GM12878 (cell line): ENCODE measurements around the gene GBA2. TPM values are rescaled to one million over a fixed set of nuclear protein-coding genes. Genes with fewer than 3 reads are reported as not detected.

Source experiments
- ATAC-seq: fragments of 200-7000 bp; cut with Tn5 transposase; 3 replicates; pipeline ENCODE4 v1.9.1; 2020; ENCODE audit warnings: mild to moderate bottlenecking, moderate library complexity
- BruUV-seq: library from RNA; stranded (reverse); fragments of 400-500 nt; replicated peaks from 2 replicates; lab custom pipeline; 2021; lab: Mats Ljungman, UMichigan
- CTCF ChIA-PET: fragments of 300-600 bp; sonication (Branson Sonifier 250); formaldehyde crosslinking; extraction: SDS; loops from one replicate; lab custom pipeline; 2021; ENCODE audit warnings: inconsistent platforms; lab: Yijun Ruan, JAX
- POLR2A ChIA-PET: fragments of 350-600 bp; formaldehyde crosslinking; extraction: SDS; loops from one replicate; lab custom pipeline; 2021; ENCODE audit warnings: inconsistent platforms; lab: Charles Lee
- RAD21 ChIA-PET: fragments of 300-600 bp; sonication (Branson Sonifier 250); formaldehyde crosslinking; loops from one replicate; lab custom pipeline; 2023; ENCODE audit warnings: antibody characterized with exemption; ENCODE audit not compliant: unreplicated experiment; lab: Charles Lee
- SMC1A ChIA-PET: fragments of 300-600 bp; sonication (Branson Sonifier 250); formaldehyde crosslinking; loops from one replicate; lab custom pipeline; 2023; ENCODE audit not compliant: unreplicated experiment, uncharacterized antibody; lab: Charles Lee
- DNase-seq: peaks from one replicate; pipeline ENCODE4 v3.0.0-alpha.2; 2011; ENCODE audit warnings: low read depth, low spot score
- FAIRE-seq: peaks from 3 replicates; lab custom pipeline; 2011; peaks lifted over from hg19 to GRCh38; lab: Jason Lieb, UNC
- H2AFZ ChIP-seq: 2 replicates; pipeline ENCODE4 v1.6.0; 2011; ENCODE audit warnings: low read depth, low read length, control low read depth; ENCODE audit not compliant: control insufficient read depth
- H3K27ac ChIP-seq: 2 replicates; pipeline ENCODE4 v1.5.1; 2011; ENCODE audit warnings: control low read depth; ENCODE audit not compliant: control insufficient read depth, insufficient read depth
- H3K27me3 ChIP-seq, 2 experiments: replicated peaks in 1 of 2; 2 replicates each; pipeline versions ENCODE4 v1.6.0 to v1.6.1; 2011; ENCODE audit warnings: low read length in 1 of 2; ENCODE audit not compliant: control insufficient read depth in 2 of 2, insufficient read depth in 2 of 2
- H3K36me3 ChIP-seq, 2 experiments: 2 replicates each; pipeline ENCODE4 v1.5.1; 2011; ENCODE audit warnings: low read length in 1 of 2; ENCODE audit not compliant: control insufficient read depth in 2 of 2, insufficient read depth in 2 of 2
- H3K4me1 ChIP-seq: 2 replicates; pipeline ENCODE4 v1.6.1; 2011; ENCODE audit warnings: mild to moderate bottlenecking, low read length, moderate library complexity, mixed read lengths; ENCODE audit not compliant: control insufficient read depth, insufficient read depth
- H3K4me2 ChIP-seq: 2 replicates; pipeline ENCODE4 v1.6.0; 2011; ENCODE audit warnings: control low read depth; ENCODE audit not compliant: control insufficient read depth, insufficient read depth
- H3K4me3 ChIP-seq: fragments of 200-600 bp; sonication (generic); 2 replicates; pipeline ENCODE4 v1.5.1; 2016
- H3K79me2 ChIP-seq: 2 replicates; pipeline ENCODE4 v1.6.0; 2011; ENCODE audit warnings: low read length; ENCODE audit not compliant: control insufficient read depth, insufficient read depth
- H3K9ac ChIP-seq: 2 replicates; pipeline ENCODE4 v1.8.0; 2011; ENCODE audit warnings: low read length, control low read depth, mixed read lengths; ENCODE audit not compliant: control insufficient read depth, insufficient read depth
- H3K9me3 ChIP-seq: replicated peaks from 3 replicates; pipeline ENCODE4 v1.5.1; 2011; ENCODE audit warnings: mild to moderate bottlenecking, low read length; ENCODE audit not compliant: control insufficient read depth, insufficient read depth
- H4K20me1 ChIP-seq: 2 replicates; pipeline ENCODE4 v1.6.0; 2011; ENCODE audit not compliant: control insufficient read depth, insufficient read depth
- BACH1 ChIP-seq: fragments of 450-650 bp; IDR thresholded peaks from 2 replicates; pipeline ENCODE4 v1.6.1; 2017; ENCODE audit warnings: mild to moderate bottlenecking, borderline replicate concordance
- BMI1 ChIP-seq: fragments of 450-650 bp; IDR thresholded peaks from 2 replicates; pipeline ENCODE4 v1.6.1; 2016; ENCODE audit warnings: mild to moderate bottlenecking, moderate library complexity, borderline replicate concordance
- EED ChIP-seq: sonication (generic); IDR thresholded peaks from 2 replicates; pipeline ENCODE4 v1.6.1; 2016; ENCODE audit warnings: antibody characterized with exemption, low read depth
- ESRRA ChIP-seq: IDR thresholded peaks from 2 replicates; pipeline ENCODE4 v1.6.1; 2012; ENCODE audit warnings: mild to moderate bottlenecking, low read length, improper control_type of control experiment
- HCFC1 ChIP-seq: fragments of 150-350 bp; IDR thresholded peaks from 2 replicates; pipeline ENCODE4 v1.6.1; 2014; ENCODE audit warnings: low read length
- IKZF1 ChIP-seq: fragments of 450-650 bp; conservative IDR thresholded peaks from 2 replicates; pipeline ENCODE4 v1.6.1; 2017; ENCODE audit warnings: antibody characterized with exemption, mild to moderate bottlenecking
- IKZF2 ChIP-seq, 2 experiments: fragments of 450-650 bp; IDR thresholded peaks; 2 replicates each; pipeline ENCODE4 v1.6.1; 2017; ENCODE audit warnings: mild to moderate bottlenecking in 2 of 2, moderate library complexity in 2 of 2
- JUND ChIP-seq: IDR thresholded peaks from 2 replicates; pipeline ENCODE4 v1.6.1; 2012; ENCODE audit warnings: low read depth, mild to moderate bottlenecking, low read length, improper control_type of control experiment, moderate library complexity
- MAX ChIP-seq: IDR thresholded peaks from 2 replicates; pipeline ENCODE4 v1.6.1; 2012; ENCODE audit warnings: low read depth, low read length, improper control_type of control experiment
- MYC ChIP-seq: IDR thresholded peaks from 2 replicates; pipeline ENCODE4 v1.6.1; 2011; ENCODE audit warnings: mild to moderate bottlenecking, low read length, moderate library complexity, inconsistent platforms; ENCODE audit not compliant: insufficient read depth, insufficient replicate concordance, insufficient read length, severe bottlenecking
- NFXL1 ChIP-seq: fragments of 450-650 bp; IDR thresholded peaks from 2 replicates; pipeline ENCODE4 v1.6.1; 2017; ENCODE audit warnings: antibody characterized with exemption, mild to moderate bottlenecking, borderline replicate concordance
- NFYB ChIP-seq: IDR thresholded peaks from 2 replicates; pipeline ENCODE4 v1.6.1; 2011; ENCODE audit warnings: low read depth, mild to moderate bottlenecking, low read length, improper control_type of control experiment, moderate library complexity; ENCODE audit not compliant: insufficient read depth
- NR2F1 ChIP-seq: fragments of 450-650 bp; conservative IDR thresholded peaks from 2 replicates; pipeline ENCODE4 v1.6.1; 2017; ENCODE audit warnings: mild to moderate bottlenecking
- PAX8 ChIP-seq: fragments of 450-650 bp; IDR thresholded peaks from 2 replicates; pipeline ENCODE4 v1.6.1; 2017; ENCODE audit warnings: mild to moderate bottlenecking, moderate library complexity
- PKNOX1 ChIP-seq: fragments of 450-650 bp; IDR thresholded peaks from 2 replicates; pipeline ENCODE4 v1.6.1; 2016; ENCODE audit warnings: mild to moderate bottlenecking
- POU2F2 ChIP-seq: IDR thresholded peaks from 3 replicates; pipeline ENCODE4 v1.6.1; 2011; ENCODE audit warnings: low read depth, mild to moderate bottlenecking, low read length, borderline replicate concordance
- RAD51 ChIP-seq: fragments of 450-650 bp; IDR thresholded peaks from 2 replicates; pipeline ENCODE4 v1.6.1; 2016; ENCODE audit warnings: moderate library complexity, mild to moderate bottlenecking, inconsistent platforms
- RCOR1 ChIP-seq: conservative IDR thresholded peaks from 2 replicates; pipeline ENCODE4 v1.6.1; 2012; ENCODE audit warnings: low read depth, low read length, improper control_type of control experiment
- whole genome bisulfite sequencing: methylation state at CpG from one replicate; pipeline ENCODE4 v1.1.6; 2016; ENCODE audit warnings: low lambda C conversion rate; ENCODE audit not compliant: insufficient replicate concordance, insufficient coverage; ENCODE audit errors: missing lambda C conversion rate; 5-methylcytosine and 5-hydroxymethylcytosine counted together
- in situ Hi-C: fragments of 300-500 bp; cut with MboI; formaldehyde crosslinking; loops from 9 replicates; pipeline ENCODE4 v1.14.3; 2018; ENCODE audit warnings: mixed read lengths
- intact Hi-C: fragments of 100-400 bp; cut with micrococcal nuclease; formaldehyde crosslinking; loops from one replicate; pipeline ENCODE4 v1.14.2; 2022; ENCODE audit not compliant: unreplicated experiment
- polyA plus RNA-seq, 11 experiments: library from polyadenylated mRNA; depleted of rRNA in 4 of 11; unstranded in 6 of 11; stranded (reverse) in 5 of 11; fragments of >200 nt; fragmentation: Nextera tagmentation in 4 of 11; fragmentation: Illumina TruSeq in 1 of 11; extraction: Ambion mirVana in 4 of 11; extraction: Trizol in 1 of 11; gene quantifications; 1 replicate in 1 of 11; 2 replicates in 10 of 11; pipeline versions ENCODE4 v1.2.1 to v1.2.3, GENCODE V29; 2011 to 2016; ENCODE audit warnings: inconsistent platforms in 2 of 11, missing spikeins in 2 of 11, low read depth in 1 of 11
- total RNA-seq, 4 experiments: library from RNA; depleted of rRNA in 3 of 4; stranded (reverse); fragments of >200 nt in 3 of 4; fragmentation: Illumina TruSeq in 1 of 4; extraction: Trizol in 1 of 4; gene quantifications; 2 replicates each; pipeline versions ENCODE4 v1.2.1 to v1.2.3, GENCODE V29; 2013 to 2021
- TF ChIP-seq, protein P1 (sequence below): fragments of 450-650 bp; IDR thresholded peaks from 2 replicates; pipeline ENCODE4 v1.6.1; 2016; ENCODE audit warnings: mild to moderate bottlenecking

GBA2 gene
- total and polyA plus RNA-seq, 10 of the 15 experiments (the other 5 are each of a cell fraction or from before 2014, with no cell fraction given): 15.3 to 45.1 (median 29.1) TPM

DNA sequence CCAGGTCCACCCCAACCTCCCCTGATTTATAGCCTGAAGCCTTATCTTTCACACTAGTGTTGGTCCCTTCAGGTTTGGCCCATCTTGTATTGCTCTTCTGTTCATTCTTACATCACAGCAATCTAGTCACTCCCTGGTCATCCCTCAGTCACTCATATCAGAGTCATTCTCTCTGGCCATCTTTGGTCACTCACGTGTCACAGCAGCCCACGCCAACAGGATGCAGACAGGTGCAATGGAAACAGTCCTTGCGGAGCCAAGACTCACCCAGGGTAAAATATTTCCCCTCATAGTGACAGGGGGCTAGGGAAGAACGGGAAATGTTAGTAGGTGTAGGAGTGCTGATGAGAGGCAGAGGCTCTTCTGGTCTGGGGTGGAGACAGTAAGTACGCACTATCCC, 4.4 kb upstream of the GBA2 start:
- no peak overlapping the region for H2AFZ ChIP-seq
- peaks cover 5 to 18% of the 10 kb centered on the region in 2 experiments for H3K36me3 ChIP-seq
- H3K27me3 ChIP-seq: no peaks in the 10 kb centered on the region
- WGBS: 76% methylated on average over 5 of the region's 5 CpGs
- POLR2A ChIA-PET: interaction anchor here (1.8 kb wide), 1 partner anchor 21 kb away, joined by 6 read pairs; the partner anchor contains the start of genes CREB3 and TLN1
- SMC1A ChIA-PET: interaction anchor here (3.4 kb wide), 1 partner anchor 26 kb away, joined by 12 read pairs; no protein-coding TSS in a partner anchor
- BruUV-seq: no TSS peak
- H3K4me1 ChIP-seq: peaks cover 11% of the 10 kb centered on the region
- no peak overlapping the region for H3K9ac ChIP-seq
- FAIRE-seq (no peak), ATAC-seq (no peak), DNase-seq (no peak)
- in situ Hi-C loops: no loop called here
- H3K27ac ChIP-seq: no peak overlapping the region
- CTCF ChIA-PET: interaction anchor here (1.0 to 1.8 kb wide), 2 partner anchors 26 to 96 kb away, joined by 3 to 10 read pairs; partner anchors contain the start of genes CCDC107 and RMRP
- peaks cover 29% of the 10 kb centered on the region for H3K79me2 ChIP-seq
- no peaks in the 10 kb centered on the region for H4K20me1 ChIP-seq
- intact Hi-C loops: no loop called here
- RAD21 ChIA-PET: interaction anchor here (1.3 kb wide), 1 partner anchor 17 kb away, joined by 3 read pairs; no protein-coding TSS in a partner anchor
- H3K4me2 ChIP-seq: no peak overlapping the region
- H3K4me3 ChIP-seq: no peak overlapping the region
- H3K9me3 ChIP-seq: no peaks in the 10 kb centered on the region
- TF ChIP-seq BACH1 (no peak), PAX8 (no peak), ESRRA (no peak), IKZF1 (no peak), MAX (no peak), PKNOX1 (no peak), MYC (no peak), JUND (no peak), NFXL1 (no peak), POU2F2 (no peak), RAD51 (no peak), NR2F1 (no peak), IKZF2 (IDR thresholded peaks at IDR 0.05) (no peak), NFYB (no peak), EED (no peak), RCOR1 (no peak), HCFC1 (no peak), BMI1 (no peak)
- TF ChIP-seq, protein P1, sequence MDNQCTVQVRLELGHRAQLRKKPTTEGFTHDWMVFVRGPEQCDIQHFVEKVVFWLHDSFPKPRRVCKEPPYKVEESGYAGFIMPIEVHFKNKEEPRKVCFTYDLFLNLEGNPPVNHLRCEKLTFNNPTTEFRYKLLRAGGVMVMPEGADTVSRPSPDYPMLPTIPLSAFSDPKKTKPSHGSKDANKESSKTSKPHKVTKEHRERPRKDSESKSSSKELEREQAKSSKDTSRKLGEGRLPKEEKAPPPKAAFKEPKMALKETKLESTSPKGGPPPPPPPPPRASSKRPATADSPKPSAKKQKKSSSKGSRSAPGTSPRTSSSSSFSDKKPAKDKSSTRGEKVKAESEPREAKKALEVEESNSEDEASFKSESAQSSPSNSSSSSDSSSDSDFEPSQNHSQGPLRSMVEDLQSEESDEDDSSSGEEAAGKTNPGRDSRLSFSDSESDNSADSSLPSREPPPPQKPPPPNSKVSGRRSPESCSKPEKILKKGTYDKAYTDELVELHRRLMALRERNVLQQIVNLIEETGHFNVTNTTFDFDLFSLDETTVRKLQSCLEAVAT: no peak
